H9 (cell line): ENCODE results near the gene ASPRV1. TPM values are rescaled to one million over a fixed set of nuclear protein-coding genes. Genes with fewer than 3 reads are reported as not detected.

ENCODE experiments used
- DNase-seq: peaks from one replicate; pipeline ENCODE4 v3.0.0-alpha.2; 2017
- H2AFZ ChIP-seq: one replicate; pipeline ENCODE4 v1.6.1; 2013; ENCODE audit warnings: mild to moderate bottlenecking, low read length, control low read depth, moderate library complexity
- H2AK5ac ChIP-seq: 2 replicates; pipeline ENCODE4 v1.6.1; 2013; ENCODE audit warnings: low read length, control low read depth, mixed read lengths; ENCODE audit not compliant: insufficient read length
- H2BK120ac ChIP-seq: one replicate; pipeline ENCODE4 v1.6.1; 2013; ENCODE audit warnings: low read depth, mild to moderate bottlenecking, low read length, control low read depth, inconsistent platforms; ENCODE audit not compliant: poor library complexity, severe bottlenecking
- H2BK12ac ChIP-seq: 2 replicates; pipeline ENCODE4 v1.6.1; 2013; ENCODE audit warnings: low read length, control low read depth, mixed read lengths, low read depth; ENCODE audit not compliant: insufficient read length
- H2BK15ac ChIP-seq: 2 replicates; pipeline ENCODE4 v1.6.1; 2013; ENCODE audit warnings: low read depth, low read length, control low read depth
- H2BK20ac ChIP-seq: one replicate; pipeline ENCODE4 v1.6.1; 2013; ENCODE audit warnings: low read depth, mild to moderate bottlenecking, low read length, control low read depth, inconsistent platforms; ENCODE audit not compliant: poor library complexity, severe bottlenecking
- H2BK5ac ChIP-seq: 2 replicates; pipeline ENCODE4 v1.6.1; 2013; ENCODE audit warnings: low read length, control low read depth, mixed read lengths; ENCODE audit not compliant: insufficient read length
- H3K14ac ChIP-seq: 2 replicates; pipeline ENCODE4 v1.6.1; 2013; ENCODE audit warnings: low read length, control low read depth; ENCODE audit not compliant: insufficient read depth
- H3K18ac ChIP-seq: 2 replicates; pipeline ENCODE4 v1.6.1; 2013; ENCODE audit warnings: low read depth, mild to moderate bottlenecking, mixed read lengths, low read length, control low read depth; ENCODE audit not compliant: insufficient read length
- H3K23ac ChIP-seq: 2 replicates; pipeline ENCODE4 v1.6.1; 2013; ENCODE audit warnings: low read length, control low read depth, mixed read lengths, low read depth; ENCODE audit not compliant: insufficient read length
- H3K23me2 ChIP-seq: 2 replicates; pipeline ENCODE4 v1.6.1; 2013; ENCODE audit warnings: low read depth, mild to moderate bottlenecking, mixed read lengths, low read length, control low read depth; ENCODE audit not compliant: insufficient read length, poor library complexity, severe bottlenecking
- H3K27ac ChIP-seq: 2 replicates; pipeline ENCODE4 v1.5.1; 2013; ENCODE audit warnings: low read length, control low read depth, mixed read lengths, low read depth; ENCODE audit not compliant: insufficient read length
- H3K27me3 ChIP-seq: 2 replicates; pipeline ENCODE4 v1.6.1; 2013; ENCODE audit warnings: low read length, control low read depth, inconsistent platforms; ENCODE audit not compliant: insufficient read depth
- H3K4ac ChIP-seq: 2 replicates; pipeline ENCODE4 v1.6.1; 2013; ENCODE audit warnings: low read depth, mild to moderate bottlenecking, control low read depth, inconsistent platforms, low read length, moderate library complexity
- H3K4me1 ChIP-seq: 2 replicates; pipeline ENCODE4 v1.6.1; 2013; ENCODE audit warnings: low read length, control low read depth, inconsistent platforms; ENCODE audit not compliant: insufficient read depth
- H3K4me2 ChIP-seq: 2 replicates; pipeline ENCODE4 v1.6.1; 2013; ENCODE audit warnings: low read length, control low read depth, mixed read lengths; ENCODE audit not compliant: insufficient read length, insufficient read depth
- H3K56ac ChIP-seq: 2 replicates; pipeline ENCODE4 v1.6.1; 2013; ENCODE audit warnings: low read depth, mild to moderate bottlenecking, mixed read lengths, low read length, control low read depth; ENCODE audit not compliant: insufficient read length
- H3K79me1 ChIP-seq: 2 replicates; pipeline ENCODE4 v1.6.1; 2013; ENCODE audit warnings: low read depth, mild to moderate bottlenecking, moderate library complexity, low read length, control low read depth, inconsistent platforms; ENCODE audit not compliant: insufficient read depth, poor library complexity, severe bottlenecking
- H3K79me2 ChIP-seq: 2 replicates; pipeline ENCODE4 v1.6.1; 2013; ENCODE audit warnings: low read length, control low read depth, inconsistent platforms; ENCODE audit not compliant: insufficient read depth
- H3K9ac ChIP-seq: 2 replicates; pipeline ENCODE4 v1.6.1; 2013; ENCODE audit warnings: low read length, control low read depth, mixed read lengths; ENCODE audit not compliant: insufficient read length; ENCODE audit errors: extremely low read depth
- H3K9me3 ChIP-seq: one replicate; pipeline ENCODE4 v1.6.1; 2013; ENCODE audit warnings: low read depth, low read length, inconsistent platforms; ENCODE audit not compliant: control insufficient read depth
- H3T11ph ChIP-seq: one replicate; pipeline ENCODE4 v1.6.1; 2013; ENCODE audit warnings: mild to moderate bottlenecking, low read length, control low read depth, inconsistent platforms
- H4K20me1 ChIP-seq: one replicate; pipeline ENCODE4 v1.6.1; 2013; ENCODE audit not compliant: control insufficient read depth, insufficient read length, insufficient read depth
- H4K5ac ChIP-seq: 2 replicates; pipeline ENCODE4 v1.6.1; 2013; ENCODE audit warnings: low read depth, mild to moderate bottlenecking, mixed read lengths, low read length, control low read depth; ENCODE audit not compliant: insufficient read length
- H4K8ac ChIP-seq: replicated peaks from 2 replicates; pipeline ENCODE4 v1.6.1; 2013; ENCODE audit warnings: low read length, control low read depth, mixed read lengths, low read depth; ENCODE audit not compliant: insufficient read length
- H4K91ac ChIP-seq: 2 replicates; pipeline ENCODE4 v1.6.1; 2013; ENCODE audit warnings: low read depth, mild to moderate bottlenecking, moderate library complexity, mixed read lengths, low read length, control low read depth; ENCODE audit not compliant: insufficient read length
- H3K27ac Mint-ChIP-seq, 3 experiments: 2 replicates in 2 of 3; 3 replicates in 1 of 3; pipeline ENCODE4 v1.8.0; 2020 to 2021; ENCODE audit warnings: mixed read lengths in 3 of 3, mild to moderate bottlenecking in 1 of 3, moderate library complexity in 1 of 3
- H3K27me3 Mint-ChIP-seq: 2 replicates; pipeline ENCODE4 v1.8.0; 2021; ENCODE audit warnings: low read depth, mild to moderate bottlenecking, moderate library complexity, mixed read lengths
- H3K36me3 Mint-ChIP-seq, 3 experiments: 2 replicates in 2 of 3; 3 replicates in 1 of 3; pipeline ENCODE4 v1.8.0; 2020 to 2021; ENCODE audit warnings: low read depth in 3 of 3, mixed read lengths in 3 of 3; ENCODE audit not compliant: insufficient read depth in 1 of 3
- H3K4me1 Mint-ChIP-seq, 2 experiments: 2 replicates each; pipeline ENCODE4 v1.8.0; 2020; ENCODE audit warnings: mixed read lengths in 2 of 2
- H3K4me3 Mint-ChIP-seq, 2 experiments: 2 replicates in 1 of 2; 3 replicates in 1 of 2; pipeline ENCODE4 v1.8.0; 2020 to 2021; ENCODE audit warnings: mild to moderate bottlenecking in 2 of 2, mixed read lengths in 2 of 2, moderate library complexity in 1 of 2
- H3K9me3 Mint-ChIP-seq, 2 experiments: 2 replicates in 1 of 2; 3 replicates in 1 of 2; pipeline ENCODE4 v1.8.0; 2020; ENCODE audit warnings: mild to moderate bottlenecking in 2 of 2, mixed read lengths in 2 of 2, moderate library complexity in 1 of 2
- CTCF ChIP-seq: fragments of 200-600 bp; sonication (generic); conservative IDR thresholded peaks from 3 replicates; pipeline ENCODE4 v1.8.0; 2021; ENCODE audit warnings: antibody characterized with exemption, mild to moderate bottlenecking
- WGBS: extraction: QIAGEN DNeasy Blood & Tissue Kit; methylation state at CpG from one replicate; pipeline ENCODE4 v1.1.7; 2013; ENCODE audit warnings: missing lambda C conversion rate, low lambda C conversion rate, mixed read lengths; ENCODE audit not compliant: insufficient read length; ENCODE audit errors: extremely low coverage; 5-methylcytosine and 5-hydroxymethylcytosine counted together
- total RNA-seq: library from RNA; stranded (reverse); gene quantifications from 2 replicates; pipeline ENCODE4 v1.2.1, GENCODE V29; 2021

Gene ASPRV1
- total RNA-seq, 1 experiment from 2014 or later = 0.57 TPM

GRCh38 chr2:69947325-69947931, 14.0 kb downstream of the ASPRV1 start:
- H3K4me1 Mint-ChIP-seq = peaks cover 7 to 8% of the 10 kb centered on the region in 2 experiments
- Histone ChIP-seq H4K91ac (no peak overlapping the region), H4K5ac (no peak overlapping the region), H4K20me1 (no peaks in the 10 kb centered on the region), H3K4me1 (no peaks in the 10 kb centered on the region), H3K9me3 (no peaks in the 10 kb centered on the region), H3T11ph (no peak overlapping the region), H3K23me2 (no peaks in the 10 kb centered on the region), H3K79me2 (no peaks in the 10 kb centered on the region), H2AK5ac (no peak overlapping the region), H3K18ac (no peak overlapping the region), H2BK5ac (no peak overlapping the region), H3K4ac (no peak overlapping the region), H3K23ac (no peak overlapping the region), H2BK15ac (no peak overlapping the region), H2AFZ (no peak overlapping the region), H3K79me1 (no peaks in the 10 kb centered on the region), H3K9ac (no peak overlapping the region), H3K27me3 (no peaks in the 10 kb centered on the region), H2BK120ac (no peak overlapping the region), H4K8ac (no peak overlapping the region), H3K4me2 (no peak overlapping the region), H2BK12ac (no peak overlapping the region), H2BK20ac (no peak overlapping the region), H3K14ac (no peak overlapping the region), H3K56ac (no peak overlapping the region), H3K27ac (no peak overlapping the region)
- H3K36me3 Mint-ChIP-seq = no peaks in the 10 kb centered on the region
- H3K27me3 Mint-ChIP-seq = peaks cover 1% of the 10 kb centered on the region; the same call in 1 of the 2 replicates
- no peaks in the 10 kb centered on the region for H3K9me3 Mint-ChIP-seq
- no peak for TF ChIP-seq CTCF
- DNase-seq = no peak
- H3K4me3 Mint-ChIP-seq = no peak overlapping the region
- H3K27ac Mint-ChIP-seq = no peak overlapping the region; a peak in 1 of 7 replicates
- WGBS = no CpG with 5 or more reads among the region's 4 CpGs
